GM04503 (cell line): Measurements from ENCODE around the gene CNGA2.

Experiments used
- DNase-seq: peaks from one replicate; pipeline ENCODE4 v3.0.0-alpha.2; 2012; ENCODE audit warnings: low read depth

CNGA2 gene

GRCh38 chrX:151753313-151754046 lies 18.9 kb downstream of the CNGA2 start:
- DNase-seq = peak; percentile 11

- peak; percentile 45 for DNase-seq
Measured at GRCh38 chrX:151754047-151754429, 19.5 kb downstream of the CNGA2 start.

- DNase-seq = no peak
Measured at GRCh38 chrX:151754641-151755215, 20.2 kb downstream of the CNGA2 start.

- DNase-seq = no peak
Measured at GRCh38 chrX:151759041-151759708, 24.6 kb downstream of the CNGA2 start.

GRCh38 chrX:151762802-151763201 lies 28.3 kb downstream of the CNGA2 start:
- DNase-seq = no peak

- no peak for DNase-seq
Measured at GRCh38 chrX:151763711-151764110, 29.2 kb downstream of the CNGA2 start.

- no peak for DNase-seq
Measured at GRCh38 chrX:151765026-151765425, 30.5 kb downstream of the CNGA2 start.

- no peak for DNase-seq
Measured at GRCh38 chrX:151771726-151772125, 37.2 kb downstream of the CNGA2 start.

- DNase-seq = no peak
Measured at GRCh38 chrX:151773434-151773833, 38.9 kb downstream of the CNGA2 start.

- DNase-seq = no peak
Measured at GRCh38 chrX:151774421-151774820, 39.9 kb downstream of the CNGA2 start.

- no peak for DNase-seq
Measured at GRCh38 chrX:151776181-151776731, 41.7 kb downstream of the CNGA2 start.

GRCh38 chrX:151776936-151777335 lies 42.4 kb downstream of the CNGA2 start:
- DNase-seq = no peak

GRCh38 chrX:151779258-151779657 lies 44.7 kb downstream of the CNGA2 start:
- DNase-seq = no peak

- DNase-seq = no peak
Measured at GRCh38 chrX:151780621-151781020, 46.1 kb downstream of the CNGA2 start.

- DNase-seq = peak; percentile 62
Measured at GRCh38 chrX:151789179-151789800, 54.7 kb downstream of the CNGA2 start.

- peak; percentile 11 for DNase-seq
Measured at GRCh38 chrX:151790481-151791160, 56.1 kb downstream of the CNGA2 start.

- no peak for DNase-seq
Measured at GRCh38 chrX:151791961-151792360, 57.4 kb downstream of the CNGA2 start.

GRCh38 chrX:151792505-151792904 lies 58.0 kb downstream of the CNGA2 start:
- DNase-seq = no peak

GRCh38 chrX:151793886-151794285 lies 59.3 kb downstream of the CNGA2 start:
- DNase-seq = no peak
